Measurements from ENCODE around the gene CLDND2.

Gene CLDND2

GRCh38 chr19:51337141-51337860, 31.5 kb downstream of the CLDND2 start:
- Mint-ChIP-seq H3K27ac (no peak overlapping the region), H3K4me1 (ENCODE audit: low read depth) (peaks cover 17% of the 10 kb centered on the region), H3K9me3 (ENCODE audit: low read depth) (no peaks in the 10 kb centered on the region), H3K27me3 (peaks cover 5% of the 10 kb centered on the region), H3K4me3 (no peak overlapping the region), H3K36me3 (no peaks in the 10 kb centered on the region)

- peaks cover 9% of the 10 kb centered on the region for H3K36me3 Mint-ChIP-seq
- peaks cover 6% of the 10 kb centered on the region for H3K4me1 Mint-ChIP-seq (ENCODE audit: low read depth)
- no peak overlapping the region for H3K4me3 Mint-ChIP-seq
- H3K27ac Mint-ChIP-seq: no peak overlapping the region
- no peaks in the 10 kb centered on the region for H3K9me3 Mint-ChIP-seq (ENCODE audit: low read depth)
- peaks cover 24% of the 10 kb centered on the region for H3K27me3 Mint-ChIP-seq
Observed at GRCh38 chr19:51333836-51334460, 34.9 kb downstream of the CLDND2 start.

- H3K4me1 Mint-ChIP-seq (ENCODE audit: low read depth): peaks cover 5% of the 10 kb centered on the region
- peaks cover 9% of the 10 kb centered on the region for H3K36me3 Mint-ChIP-seq
- no peak overlapping the region for H3K4me3 Mint-ChIP-seq
- peaks cover 30% of the 10 kb centered on the region for H3K27me3 Mint-ChIP-seq
- H3K27ac Mint-ChIP-seq: no peak overlapping the region
- H3K9me3 Mint-ChIP-seq (ENCODE audit: low read depth): no peaks in the 10 kb centered on the region
Observed at GRCh38 chr19:51331716-51332115, 37.1 kb downstream of the CLDND2 start.

- H3K27ac Mint-ChIP-seq: no peak overlapping the region
- H3K4me3 Mint-ChIP-seq: no peak overlapping the region
- H3K9me3 Mint-ChIP-seq (ENCODE audit: low read depth): no peaks in the 10 kb centered on the region
- H3K27me3 Mint-ChIP-seq: peaks cover 30% of the 10 kb centered on the region
- H3K4me1 Mint-ChIP-seq (ENCODE audit: low read depth): peaks cover 5% of the 10 kb centered on the region
- peaks cover 9% of the 10 kb centered on the region for H3K36me3 Mint-ChIP-seq
Observed at GRCh38 chr19:51331193-51331592, 37.6 kb downstream of the CLDND2 start.

GRCh38 chr19:51330366-51330765, 38.4 kb downstream of the CLDND2 start:
- H3K9me3 Mint-ChIP-seq (ENCODE audit: low read depth): no peaks in the 10 kb centered on the region
- H3K27ac Mint-ChIP-seq: no peak overlapping the region
- peaks cover 34% of the 10 kb centered on the region for H3K27me3 Mint-ChIP-seq
- H3K4me3 Mint-ChIP-seq: no peak overlapping the region
- H3K36me3 Mint-ChIP-seq: peaks cover 9% of the 10 kb centered on the region
- peaks cover 5% of the 10 kb centered on the region for H3K4me1 Mint-ChIP-seq (ENCODE audit: low read depth)

GRCh38 chr19:51329411-51329810, 39.4 kb downstream of the CLDND2 start:
- peaks cover 5% of the 10 kb centered on the region for H3K4me1 Mint-ChIP-seq (ENCODE audit: low read depth)
- no peak overlapping the region for H3K4me3 Mint-ChIP-seq
- H3K27me3 Mint-ChIP-seq: peaks cover 34% of the 10 kb centered on the region
- peaks cover 9% of the 10 kb centered on the region for H3K36me3 Mint-ChIP-seq
- no peak overlapping the region for H3K27ac Mint-ChIP-seq
- no peaks in the 10 kb centered on the region for H3K9me3 Mint-ChIP-seq (ENCODE audit: low read depth)

- H3K27me3 Mint-ChIP-seq: peaks cover 43% of the 10 kb centered on the region
- peaks cover 5% of the 10 kb centered on the region for H3K4me1 Mint-ChIP-seq (ENCODE audit: low read depth)
- no peaks in the 10 kb centered on the region for H3K9me3 Mint-ChIP-seq (ENCODE audit: low read depth)
- H3K4me3 Mint-ChIP-seq: peak overlapping the region; percentile 65
- H3K27ac Mint-ChIP-seq: no peak overlapping the region
- peaks cover 9% of the 10 kb centered on the region for H3K36me3 Mint-ChIP-seq
Observed at GRCh38 chr19:51327066-51328001, 41.5 kb downstream of the CLDND2 start.

GRCh38 chr19:51326216-51327065, 42.4 kb downstream of the CLDND2 start:
- H3K27ac Mint-ChIP-seq: no peak overlapping the region
- peaks cover 37% of the 10 kb centered on the region for H3K27me3 Mint-ChIP-seq
- peaks cover 5% of the 10 kb centered on the region for H3K4me1 Mint-ChIP-seq (ENCODE audit: low read depth)
- peaks cover 3% of the 10 kb centered on the region for H3K36me3 Mint-ChIP-seq
- H3K9me3 Mint-ChIP-seq (ENCODE audit: low read depth): no peaks in the 10 kb centered on the region
- H3K4me3 Mint-ChIP-seq: no peak overlapping the region

- H3K27me3 Mint-ChIP-seq: peaks cover 33% of the 10 kb centered on the region
- no peaks in the 10 kb centered on the region for H3K36me3 Mint-ChIP-seq
- H3K27ac Mint-ChIP-seq: no peak overlapping the region
- no peaks in the 10 kb centered on the region for H3K9me3 Mint-ChIP-seq (ENCODE audit: low read depth)
- H3K4me1 Mint-ChIP-seq (ENCODE audit: low read depth): peaks cover 5% of the 10 kb centered on the region
- H3K4me3 Mint-ChIP-seq: no peak overlapping the region
Observed at GRCh38 chr19:51325161-51325976, 43.4 kb downstream of the CLDND2 start.

GRCh38 chr19:51324167-51324481, 44.7 kb downstream of the CLDND2 start:
- Mint-ChIP-seq H3K27me3 (peaks cover 25% of the 10 kb centered on the region), H3K27ac (no peak overlapping the region), H3K4me1 (ENCODE audit: low read depth) (peaks cover 5% of the 10 kb centered on the region), H3K9me3 (ENCODE audit: low read depth) (no peaks in the 10 kb centered on the region), H3K4me3 (no peak overlapping the region), H3K36me3 (no peaks in the 10 kb centered on the region)

GRCh38 chr19:51323481-51324166, 45.2 kb downstream of the CLDND2 start:
- Mint-ChIP-seq H3K27ac (no peak overlapping the region), H3K27me3 (peaks cover 24% of the 10 kb centered on the region), H3K9me3 (ENCODE audit: low read depth) (no peaks in the 10 kb centered on the region), H3K4me1 (ENCODE audit: low read depth) (peaks cover 5% of the 10 kb centered on the region), H3K4me3 (no peak overlapping the region), H3K36me3 (no peaks in the 10 kb centered on the region)

GRCh38 chr19:51321799-51322198, 47.0 kb downstream of the CLDND2 start:
- no peak overlapping the region for H3K4me3 Mint-ChIP-seq
- H3K27ac Mint-ChIP-seq: no peak overlapping the region
- H3K4me1 Mint-ChIP-seq (ENCODE audit: low read depth): no peaks in the 10 kb centered on the region
- H3K9me3 Mint-ChIP-seq (ENCODE audit: low read depth): no peaks in the 10 kb centered on the region
- H3K36me3 Mint-ChIP-seq: no peaks in the 10 kb centered on the region
- peaks cover 22% of the 10 kb centered on the region for H3K27me3 Mint-ChIP-seq

- no peak overlapping the region for H3K4me3 Mint-ChIP-seq
- peaks cover 19% of the 10 kb centered on the region for H3K27me3 Mint-ChIP-seq
- peaks cover 2% of the 10 kb centered on the region for H3K9me3 Mint-ChIP-seq (ENCODE audit: low read depth)
- H3K4me1 Mint-ChIP-seq (ENCODE audit: low read depth): no peaks in the 10 kb centered on the region
- H3K36me3 Mint-ChIP-seq: no peaks in the 10 kb centered on the region
- no peak overlapping the region for H3K27ac Mint-ChIP-seq
Observed at GRCh38 chr19:51320280-51320657, 48.5 kb downstream of the CLDND2 start.
